ENCODE results near the gene NPAS3. TPM values are rescaled to one million over a fixed set of nuclear protein-coding genes. Genes with fewer than 3 reads are reported as not detected.

The NPAS3 gene
- total and polyA plus RNA-seq, 10 donors = 0.13 to 9.5 (median 2.9) TPM

DNA sequence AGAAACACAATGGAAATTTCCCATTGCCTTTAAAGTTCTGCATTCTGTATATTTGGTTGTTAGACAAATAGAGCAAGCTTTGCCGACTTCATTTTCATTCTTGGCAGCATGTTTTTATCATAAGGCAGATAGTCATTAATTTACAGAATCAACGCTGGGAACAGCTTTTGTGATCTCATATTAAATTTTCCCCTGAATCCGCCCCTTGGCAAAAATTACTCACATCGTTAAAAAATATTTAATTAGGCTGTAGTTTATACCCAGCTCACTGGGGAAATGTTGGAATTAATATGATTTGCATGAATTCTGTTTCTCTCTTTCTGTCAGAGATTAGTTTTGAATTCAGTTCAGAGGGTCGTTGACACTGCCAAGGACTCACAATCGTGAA, 714.6 kb downstream of the NPAS3 start:
- no peak overlapping the region for H3K27ac ChIP-seq
- TF ChIP-seq, protein P1, sequence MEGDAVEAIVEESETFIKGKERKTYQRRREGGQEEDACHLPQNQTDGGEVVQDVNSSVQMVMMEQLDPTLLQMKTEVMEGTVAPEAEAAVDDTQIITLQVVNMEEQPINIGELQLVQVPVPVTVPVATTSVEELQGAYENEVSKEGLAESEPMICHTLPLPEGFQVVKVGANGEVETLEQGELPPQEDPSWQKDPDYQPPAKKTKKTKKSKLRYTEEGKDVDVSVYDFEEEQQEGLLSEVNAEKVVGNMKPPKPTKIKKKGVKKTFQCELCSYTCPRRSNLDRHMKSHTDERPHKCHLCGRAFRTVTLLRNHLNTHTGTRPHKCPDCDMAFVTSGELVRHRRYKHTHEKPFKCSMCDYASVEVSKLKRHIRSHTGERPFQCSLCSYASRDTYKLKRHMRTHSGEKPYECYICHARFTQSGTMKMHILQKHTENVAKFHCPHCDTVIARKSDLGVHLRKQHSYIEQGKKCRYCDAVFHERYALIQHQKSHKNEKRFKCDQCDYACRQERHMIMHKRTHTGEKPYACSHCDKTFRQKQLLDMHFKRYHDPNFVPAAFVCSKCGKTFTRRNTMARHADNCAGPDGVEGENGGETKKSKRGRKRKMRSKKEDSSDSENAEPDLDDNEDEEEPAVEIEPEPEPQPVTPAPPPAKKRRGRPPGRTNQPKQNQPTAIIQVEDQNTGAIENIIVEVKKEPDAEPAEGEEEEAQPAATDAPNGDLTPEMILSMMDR (IDR thresholded peaks at IDR 0.05 in 8 of 11, conservative IDR thresholded peaks at IDR 0.05 in 3 of 11) = no peak
- TF ChIP-seq POLR2A (IDR thresholded peaks at IDR 0.05) = no peak
- no peak for TF ChIP-seq POLR2AphosphoS5 (IDR thresholded peaks at IDR 0.05)
- no peaks in the 10 kb centered on the region for H3K36me3 ChIP-seq
- H3K9me3 ChIP-seq = no peaks in the 10 kb centered on the region
- 80 to 91% (median 86%) methylated on average over 6 of the region's 6 CpGs for WGBS, 5 donors
- no peak overlapping the region for H3K4me3 ChIP-seq
- no peaks in the 10 kb centered on the region for H3K27me3 ChIP-seq (replicated peaks in 1 of 7)
- no peaks in the 10 kb centered on the region for H3K4me1 ChIP-seq
- intact Hi-C loops (cut with DNase I; ENCODE audit: low total_unique reads) = no loop called here
- no peak for DNase-seq

DNA sequence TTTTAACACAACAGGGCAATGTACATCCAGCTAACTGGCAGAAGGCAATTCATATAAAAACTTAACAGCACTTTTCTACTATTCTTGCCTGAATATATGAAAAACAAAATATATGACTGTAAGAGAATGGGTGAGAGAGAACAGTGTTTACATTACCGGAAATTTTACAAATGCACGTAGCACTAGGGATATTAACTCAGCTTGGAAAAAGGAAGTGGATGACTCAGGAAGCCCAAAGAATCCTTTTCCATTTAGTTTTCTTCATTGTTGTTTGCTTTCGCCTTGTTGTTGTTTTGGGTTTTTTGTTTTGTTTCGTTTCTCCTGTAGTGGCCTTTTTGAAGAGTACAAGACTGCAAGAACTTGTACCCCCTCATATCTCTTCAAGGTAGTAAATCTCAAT, 716.7 kb downstream of the NPAS3 start:
- 61 to 75% (median 69%) methylated on average over 4 of the region's 4 CpGs for WGBS, 5 donors

DNA sequence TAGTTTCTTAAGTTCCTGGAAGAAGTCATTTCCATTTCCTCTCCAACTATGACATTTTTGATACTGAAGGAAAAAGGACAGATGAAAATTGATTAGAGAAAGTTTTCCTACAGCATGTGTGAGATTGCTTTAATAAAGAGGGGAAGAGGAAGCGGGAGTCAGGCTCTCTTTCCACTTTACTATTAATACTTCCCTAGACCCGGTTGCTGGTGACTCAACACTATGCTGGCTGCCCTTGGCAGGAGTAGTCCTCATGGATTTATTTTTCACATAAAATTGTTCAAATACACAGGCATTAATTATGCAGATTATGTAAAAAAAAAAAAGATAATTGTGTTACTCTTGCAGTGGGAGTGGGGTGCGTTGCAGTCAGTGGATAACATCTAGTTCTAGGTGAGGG, 718.8 kb downstream of the NPAS3 start:
- Histone ChIP-seq H3K9me3 (no peaks in the 10 kb centered on the region), H3K27ac (no peak overlapping the region), H3K4me3 (no peak overlapping the region), H3K4me1 (no peaks in the 10 kb centered on the region), H3K27me3 (replicated peaks in 1 of 7) (no peaks in the 10 kb centered on the region), H3K36me3 (no peaks in the 10 kb centered on the region)
- intact Hi-C loops (cut with DNase I; ENCODE audit: low total_unique reads) = no loop called here
- WGBS, 5 donors = 62 to 85% (median 66%) methylated on average over 3 of the region's 3 CpGs
- no peak for TF ChIP-seq POLR2AphosphoS5 (IDR thresholded peaks at IDR 0.05)
- TF ChIP-seq, protein P1 (IDR thresholded peaks at IDR 0.05 in 8 of 11, conservative IDR thresholded peaks at IDR 0.05 in 3 of 11) = no peak
- no peak for TF ChIP-seq POLR2A (IDR thresholded peaks at IDR 0.05)
- DNase-seq = no peak

More for the DNA sequence above, 716.7 kb downstream of the NPAS3 start:
- H3K4me3 ChIP-seq = no peak overlapping the region
- no peaks in the 10 kb centered on the region for H3K36me3 ChIP-seq
- H3K4me1 ChIP-seq = no peaks in the 10 kb centered on the region
- DNase-seq = no peak
- H3K27me3 ChIP-seq (replicated peaks in 1 of 7) = no peaks in the 10 kb centered on the region
- H3K27ac ChIP-seq = no peak overlapping the region
- TF ChIP-seq POLR2A (IDR thresholded peaks at IDR 0.05) = no peak
- TF ChIP-seq, protein P1 (IDR thresholded peaks at IDR 0.05 in 8 of 11, conservative IDR thresholded peaks at IDR 0.05 in 3 of 11) = no peak
- no peak for TF ChIP-seq POLR2AphosphoS5 (IDR thresholded peaks at IDR 0.05)
- intact Hi-C loops (cut with DNase I; ENCODE audit: low total_unique reads) = no loop called here
- H3K9me3 ChIP-seq = no peaks in the 10 kb centered on the region

DNA sequence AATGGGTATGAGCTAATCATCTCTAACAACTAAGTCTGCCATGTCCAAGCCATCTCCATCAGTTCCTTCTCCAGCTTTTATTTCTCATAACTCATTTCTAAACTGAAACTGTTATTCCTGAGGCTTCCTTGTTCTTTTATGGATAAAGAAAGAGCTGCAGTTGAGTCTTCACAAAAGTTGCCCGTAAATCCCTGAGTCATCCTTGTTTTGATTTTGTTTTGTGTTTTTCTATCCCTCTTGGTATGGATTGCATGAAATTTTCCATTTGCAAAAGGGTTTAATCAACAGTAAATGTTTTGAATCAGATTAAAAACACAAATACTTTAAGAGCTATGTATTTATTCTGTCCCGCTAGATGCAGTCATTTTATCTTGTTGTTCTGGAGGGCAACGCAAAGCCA, 721.6 kb downstream of the NPAS3 start:
- TF ChIP-seq POLR2A (IDR thresholded peaks at IDR 0.05) = no peak
- TF ChIP-seq, protein P1 (IDR thresholded peaks at IDR 0.05 in 8 of 11, conservative IDR thresholded peaks at IDR 0.05 in 3 of 11) = no peak
- no peak for TF ChIP-seq POLR2AphosphoS5 (IDR thresholded peaks at IDR 0.05)
- Histone ChIP-seq H3K36me3 (no peaks in the 10 kb centered on the region), H3K4me3 (no peak overlapping the region), H3K27me3 (replicated peaks in 1 of 7) (no peaks in the 10 kb centered on the region), H3K4me1 (no peaks in the 10 kb centered on the region), H3K9me3 (peaks cover 0 to 11% (median 6%) of the 10 kb centered on the region in 8 donors), H3K27ac (no peak overlapping the region)
- intact Hi-C loops (cut with DNase I; ENCODE audit: low total_unique reads) = no loop called here
- DNase-seq = no peak
- WGBS, 5 donors = 93 to 96% (median 94%) methylated on average over 3 of the region's 3 CpGs
